K562 (cell line): ENCODE measurements around the gene NELFA. TPM values are rescaled to one million over a fixed set of nuclear protein-coding genes. Genes with fewer than 3 reads are reported as not detected.
A peak's percentile ranks its signal among the peaks of the same experiment; 100 is the strongest.
"Not testable (repeated sequence)": the region's sequence is repeated elsewhere in the genome, so short reads cannot be mapped to it uniquely, and the experiment has no call there.

Experiments
- ATAC-seq: fragments of 200-7000 bp; cut with Tn5 transposase; 3 replicates; pipeline ENCODE4 v1.9.1; 2020; ENCODE audit warnings: moderate library complexity
- BruUV-seq: library from RNA; stranded (reverse); fragments of 400-500 nt; replicated peaks from 2 replicates; lab custom pipeline; 2021; lab: Mats Ljungman, UMichigan
- CTCF ChIA-PET: fragments of 300-600 bp; formaldehyde crosslinking; extraction: SDS; loops from one replicate; lab custom pipeline; 2021; ENCODE audit warnings: low intra/inter-chr PET ratio; lab: Yijun Ruan, JAX
- POLR2A ChIA-PET: fragments of 300-600, 350-650 bp; sonication (Branson Sonifier 250); formaldehyde crosslinking; extraction: SDS; loops from one replicate; lab custom pipeline; 2021; ENCODE audit warnings: antibody characterized with exemption, inconsistent platforms; lab: Yijun Ruan, JAX
- DNase-seq, 4 experiments: peaks; one replicate each; pipeline versions ENCODE4 v3.0.0 to v3.0.0-alpha.2; 2011 to 2018; ENCODE audit warnings: low spot score in 3 of 4, mixed read lengths in 3 of 4; ENCODE audit errors: extremely low read depth in 1 of 4
- FAIRE-seq: peaks from 2 replicates; lab custom pipeline; 2011; peaks lifted over from hg19 to GRCh38; lab: Jason Lieb, UNC
- H2AFZ ChIP-seq: 2 replicates; pipeline ENCODE4 v1.6.0; 2011; ENCODE audit warnings: low read depth, low read length, control low read depth, inconsistent platforms
- H3K27ac ChIP-seq: fragments of 200-600 bp; 3 replicates; pipeline ENCODE4 v1.8.0; 2011; ENCODE audit warnings: low read depth, mild to moderate bottlenecking, control low read depth, inconsistent platforms, low read length, moderate library complexity, mixed read lengths; ENCODE audit errors: extremely low read depth
- H3K27me3 ChIP-seq, 2 experiments: fragments of 300-600 bp in 1 of 2; 2 replicates in 1 of 2; 3 replicates in 1 of 2; pipeline versions ENCODE4 v1.6.0 to v1.8.0; 2011; ENCODE audit warnings: inconsistent platforms in 2 of 2, low read length in 2 of 2, mild to moderate bottlenecking in 1 of 2, mixed read lengths in 1 of 2, moderate library complexity in 1 of 2; ENCODE audit not compliant: control insufficient read depth in 2 of 2, insufficient read depth in 2 of 2
- H3K36me3 ChIP-seq: fragments of 300-600 bp; 3 replicates; pipeline ENCODE4 v1.8.0; 2011; ENCODE audit warnings: mild to moderate bottlenecking, low read length, inconsistent platforms; ENCODE audit not compliant: control insufficient read depth, insufficient read depth
- H3K4me1 ChIP-seq, 2 experiments: fragments of 200-600 bp in 1 of 2; replicated peaks in 1 of 2; 2 replicates in 1 of 2; 3 replicates in 1 of 2; pipeline versions ENCODE4 v1.5.1 to v1.8.0; 2011; ENCODE audit warnings: inconsistent platforms in 2 of 2, low read length in 2 of 2, mild to moderate bottlenecking in 1 of 2, mixed read lengths in 1 of 2, moderate library complexity in 1 of 2; ENCODE audit not compliant: control insufficient read depth in 2 of 2, insufficient read depth in 2 of 2
- H3K4me2 ChIP-seq: 2 replicates; pipeline ENCODE4 v1.6.1; 2011; ENCODE audit warnings: low read length, control low read depth, inconsistent platforms, mixed read lengths; ENCODE audit not compliant: insufficient read depth
- H3K4me3 ChIP-seq: fragments of 200-600 bp; sonication (generic), shearing (Covaris generic); 2 replicates; pipeline ENCODE4 v1.5.1; 2016; ENCODE audit warnings: control low read depth, inconsistent platforms
- H3K79me2 ChIP-seq: fragments of 200-600 bp; 3 replicates; pipeline ENCODE4 v1.8.0; 2011; ENCODE audit warnings: low read length, inconsistent platforms; ENCODE audit not compliant: control insufficient read depth, insufficient read depth
- H3K9ac ChIP-seq, 2 experiments: 2 replicates each; pipeline versions ENCODE4 v1.6.0 to v1.6.1; 2011; ENCODE audit warnings: low read depth in 2 of 2, low read length in 2 of 2, control low read depth in 1 of 2, inconsistent platforms in 1 of 2, mild to moderate bottlenecking in 1 of 2, mixed read lengths in 1 of 2; ENCODE audit not compliant: insufficient read depth in 1 of 2
- H3K9me1 ChIP-seq: one replicate; pipeline ENCODE4 v1.6.0; 2011; ENCODE audit warnings: inconsistent platforms, mild to moderate bottlenecking, low read length, moderate library complexity; ENCODE audit not compliant: control insufficient read depth, insufficient read depth
- H3K9me3 ChIP-seq: replicated peaks from 2 replicates; pipeline ENCODE4 v1.5.1; 2011; ENCODE audit warnings: low read depth, low read length, inconsistent platforms; ENCODE audit not compliant: control insufficient read depth, insufficient read depth
- H4K20me1 ChIP-seq: replicated peaks from 2 replicates; pipeline ENCODE4 v1.6.1; 2011; ENCODE audit warnings: low read length, inconsistent platforms, mixed read lengths; ENCODE audit not compliant: control insufficient read depth, insufficient read depth
- ARID1B ChIP-seq: fragments of 450-650 bp; IDR thresholded peaks from 2 replicates; pipeline ENCODE4 v1.6.1; 2016; ENCODE audit warnings: antibody characterized with exemption, mild to moderate bottlenecking, inconsistent platforms
- CTBP1 ChIP-seq: fragments of 450-650 bp; IDR thresholded peaks from 2 replicates; pipeline ENCODE4 v1.6.1; 2016; ENCODE audit warnings: borderline replicate concordance
- KAT7 ChIP-seq: sonication (generic); formaldehyde crosslinking; IDR thresholded peaks from 2 replicates; pipeline ENCODE4 v1.8.0; 2022; ENCODE audit warnings: missing genetic modification reagents, mild to moderate bottlenecking, borderline replicate concordance
- MTA3 ChIP-seq: fragments of 450-650 bp; formaldehyde crosslinking; IDR thresholded peaks from 2 replicates; pipeline ENCODE4 v1.6.1; 2017; ENCODE audit warnings: mild to moderate bottlenecking, borderline replicate concordance
- SMARCE1 ChIP-seq: fragments of 450-650 bp; IDR thresholded peaks from 2 replicates; pipeline ENCODE4 v1.7.1; 2016; ENCODE audit warnings: mild to moderate bottlenecking
- SOX6 ChIP-seq: fragments of 450-650 bp; IDR thresholded peaks from 2 replicates; pipeline ENCODE4 v1.6.1; 2014; ENCODE audit warnings: mild to moderate bottlenecking
- TCF3 ChIP-seq: sonication (generic); formaldehyde crosslinking; IDR thresholded peaks from 2 replicates; pipeline ENCODE4 v1.4.0; 2020; ENCODE audit warnings: mild to moderate bottlenecking, missing genetic modification reagents
- ZNF263 ChIP-seq: sonication (generic); formaldehyde crosslinking; IDR thresholded peaks from 2 replicates; pipeline ENCODE4 v1.8.0; 2022; ENCODE audit warnings: mild to moderate bottlenecking, missing genetic modification reagents, borderline replicate concordance
- WGBS: fragments of 100-300 bp; shearing (Covaris generic); methylation state at CpG from one replicate; pipeline ENCODE4 v1.1.6; 2016; ENCODE audit warnings: low coverage, mixed read lengths; ENCODE audit not compliant: insufficient coverage; ENCODE audit errors: missing lambda C conversion rate; 5-methylcytosine and 5-hydroxymethylcytosine counted together
- in situ Hi-C: fragments of 300-500 bp; cut with MboI; formaldehyde crosslinking; loops from 4 replicates; pipeline ENCODE4 v1.15.0; 2018; ENCODE audit warnings: inconsistent platforms, mixed read lengths
- intact Hi-C: fragments of 100-400 bp; cut with micrococcal nuclease; formaldehyde crosslinking; loops from 2 replicates; pipeline ENCODE4 v1.14.2; 2022
- polyA plus RNA-seq, 8 experiments: library from polyadenylated mRNA; depleted of rRNA in 4 of 8; stranded (reverse) in 5 of 8; unstranded in 3 of 8; fragments of >200 nt; fragmentation: Nextera tagmentation in 2 of 8; fragmentation: Illumina TruSeq in 1 of 8; extraction: Ambion mirVana in 2 of 8; extraction: Trizol in 1 of 8; gene quantifications; 2 replicates each; pipeline versions ENCODE4 v1.2.1 to v1.2.3, GENCODE V29; 2011 to 2014; ENCODE audit warnings: inconsistent platforms in 1 of 8, missing spikeins in 1 of 8
- total RNA-seq, 7 experiments: library from RNA; depleted of rRNA in 6 of 7; stranded (reverse); fragments of >200 nt in 6 of 7; fragmentation: Illumina TruSeq in 2 of 7; extraction: Trizol in 2 of 7; gene quantifications; 2 replicates each; pipeline versions ENCODE4 v1.2.1 to v1.2.3, GENCODE V29; 2011 to 2021; ENCODE audit warnings: low replicate concordance in 1 of 7
- TF ChIP-seq, protein P1 (sequence below): fragments of 450-650 bp; IDR thresholded peaks from 2 replicates; pipeline ENCODE4 v1.6.1; 2016; ENCODE audit warnings: mild to moderate bottlenecking, moderate library complexity

Gene NELFA
- total and polyA plus RNA-seq, 9 of the 15 experiments (the other 6 are each of a cell fraction or from before 2014, with no cell fraction given), result 0.76 to 59.6 (median 14.8) TPM

DNA sequence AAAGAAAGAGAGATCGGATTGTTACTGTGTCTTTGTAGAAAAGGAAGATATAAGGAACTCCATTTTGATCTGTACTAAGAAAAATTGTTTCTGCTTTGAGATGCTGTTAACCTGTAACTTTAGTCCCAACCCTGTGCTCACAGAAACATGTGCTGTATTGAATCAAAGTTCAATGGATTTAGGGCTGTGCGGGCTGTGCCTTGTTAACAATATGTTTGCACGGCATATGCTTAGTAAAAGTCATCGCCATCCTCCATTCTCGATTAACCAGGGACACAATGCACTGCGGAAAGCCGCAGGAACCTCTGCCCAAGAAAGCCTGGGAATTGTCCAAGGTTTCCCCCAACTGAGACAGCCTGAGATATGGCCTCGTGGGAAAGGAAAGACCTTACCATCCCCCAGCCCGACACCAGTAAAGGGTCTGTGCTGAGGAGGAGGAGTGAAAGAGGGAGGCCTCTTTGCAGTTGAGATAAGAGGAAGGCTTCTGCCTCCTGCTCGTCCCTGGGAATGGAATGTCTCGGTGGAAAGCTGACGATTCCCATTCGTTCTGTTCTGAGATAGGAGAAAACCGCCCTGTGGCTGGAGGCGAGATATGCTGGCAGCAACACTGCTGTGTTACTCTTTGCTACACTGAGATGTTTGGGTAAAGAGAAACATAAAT, 12.7 kb upstream of the NELFA start:
- H3K9me1 ChIP-seq, H3K27me3 ChIP-seq, in situ Hi-C loops, H4K20me1 ChIP-seq, CTCF ChIA-PET, intact Hi-C loops, H3K9me3 ChIP-seq, POLR2A ChIA-PET, H3K79me2 ChIP-seq, ATAC-seq, H3K36me3 ChIP-seq, BruUV-seq: not testable (repeated sequence)
- DNase-seq (peak in 1 of 4 experiments; percentile 70), FAIRE-seq (peak; percentile 94)
- Histone ChIP-seq H3K4me3 (peak overlapping the region; percentile 11; the same call in 1 of the 2 replicates), H3K4me2 (peak overlapping the region; percentile 68), H3K9ac (peak overlapping the region; percentile 48 to 81; a peak in 3 of 4 replicates), H3K4me1 (peaks cover 11 to 13% of the 10 kb centered on the region in 2 experiments), H3K27ac (peak overlapping the region; percentile 74; the same call in 2 of the 3 replicates), H2AFZ (peak overlapping the region; percentile 89)
- WGBS, result 7% methylated on average over 15 of the region's 15 CpGs
- TF ChIP-seq, protein P1, sequence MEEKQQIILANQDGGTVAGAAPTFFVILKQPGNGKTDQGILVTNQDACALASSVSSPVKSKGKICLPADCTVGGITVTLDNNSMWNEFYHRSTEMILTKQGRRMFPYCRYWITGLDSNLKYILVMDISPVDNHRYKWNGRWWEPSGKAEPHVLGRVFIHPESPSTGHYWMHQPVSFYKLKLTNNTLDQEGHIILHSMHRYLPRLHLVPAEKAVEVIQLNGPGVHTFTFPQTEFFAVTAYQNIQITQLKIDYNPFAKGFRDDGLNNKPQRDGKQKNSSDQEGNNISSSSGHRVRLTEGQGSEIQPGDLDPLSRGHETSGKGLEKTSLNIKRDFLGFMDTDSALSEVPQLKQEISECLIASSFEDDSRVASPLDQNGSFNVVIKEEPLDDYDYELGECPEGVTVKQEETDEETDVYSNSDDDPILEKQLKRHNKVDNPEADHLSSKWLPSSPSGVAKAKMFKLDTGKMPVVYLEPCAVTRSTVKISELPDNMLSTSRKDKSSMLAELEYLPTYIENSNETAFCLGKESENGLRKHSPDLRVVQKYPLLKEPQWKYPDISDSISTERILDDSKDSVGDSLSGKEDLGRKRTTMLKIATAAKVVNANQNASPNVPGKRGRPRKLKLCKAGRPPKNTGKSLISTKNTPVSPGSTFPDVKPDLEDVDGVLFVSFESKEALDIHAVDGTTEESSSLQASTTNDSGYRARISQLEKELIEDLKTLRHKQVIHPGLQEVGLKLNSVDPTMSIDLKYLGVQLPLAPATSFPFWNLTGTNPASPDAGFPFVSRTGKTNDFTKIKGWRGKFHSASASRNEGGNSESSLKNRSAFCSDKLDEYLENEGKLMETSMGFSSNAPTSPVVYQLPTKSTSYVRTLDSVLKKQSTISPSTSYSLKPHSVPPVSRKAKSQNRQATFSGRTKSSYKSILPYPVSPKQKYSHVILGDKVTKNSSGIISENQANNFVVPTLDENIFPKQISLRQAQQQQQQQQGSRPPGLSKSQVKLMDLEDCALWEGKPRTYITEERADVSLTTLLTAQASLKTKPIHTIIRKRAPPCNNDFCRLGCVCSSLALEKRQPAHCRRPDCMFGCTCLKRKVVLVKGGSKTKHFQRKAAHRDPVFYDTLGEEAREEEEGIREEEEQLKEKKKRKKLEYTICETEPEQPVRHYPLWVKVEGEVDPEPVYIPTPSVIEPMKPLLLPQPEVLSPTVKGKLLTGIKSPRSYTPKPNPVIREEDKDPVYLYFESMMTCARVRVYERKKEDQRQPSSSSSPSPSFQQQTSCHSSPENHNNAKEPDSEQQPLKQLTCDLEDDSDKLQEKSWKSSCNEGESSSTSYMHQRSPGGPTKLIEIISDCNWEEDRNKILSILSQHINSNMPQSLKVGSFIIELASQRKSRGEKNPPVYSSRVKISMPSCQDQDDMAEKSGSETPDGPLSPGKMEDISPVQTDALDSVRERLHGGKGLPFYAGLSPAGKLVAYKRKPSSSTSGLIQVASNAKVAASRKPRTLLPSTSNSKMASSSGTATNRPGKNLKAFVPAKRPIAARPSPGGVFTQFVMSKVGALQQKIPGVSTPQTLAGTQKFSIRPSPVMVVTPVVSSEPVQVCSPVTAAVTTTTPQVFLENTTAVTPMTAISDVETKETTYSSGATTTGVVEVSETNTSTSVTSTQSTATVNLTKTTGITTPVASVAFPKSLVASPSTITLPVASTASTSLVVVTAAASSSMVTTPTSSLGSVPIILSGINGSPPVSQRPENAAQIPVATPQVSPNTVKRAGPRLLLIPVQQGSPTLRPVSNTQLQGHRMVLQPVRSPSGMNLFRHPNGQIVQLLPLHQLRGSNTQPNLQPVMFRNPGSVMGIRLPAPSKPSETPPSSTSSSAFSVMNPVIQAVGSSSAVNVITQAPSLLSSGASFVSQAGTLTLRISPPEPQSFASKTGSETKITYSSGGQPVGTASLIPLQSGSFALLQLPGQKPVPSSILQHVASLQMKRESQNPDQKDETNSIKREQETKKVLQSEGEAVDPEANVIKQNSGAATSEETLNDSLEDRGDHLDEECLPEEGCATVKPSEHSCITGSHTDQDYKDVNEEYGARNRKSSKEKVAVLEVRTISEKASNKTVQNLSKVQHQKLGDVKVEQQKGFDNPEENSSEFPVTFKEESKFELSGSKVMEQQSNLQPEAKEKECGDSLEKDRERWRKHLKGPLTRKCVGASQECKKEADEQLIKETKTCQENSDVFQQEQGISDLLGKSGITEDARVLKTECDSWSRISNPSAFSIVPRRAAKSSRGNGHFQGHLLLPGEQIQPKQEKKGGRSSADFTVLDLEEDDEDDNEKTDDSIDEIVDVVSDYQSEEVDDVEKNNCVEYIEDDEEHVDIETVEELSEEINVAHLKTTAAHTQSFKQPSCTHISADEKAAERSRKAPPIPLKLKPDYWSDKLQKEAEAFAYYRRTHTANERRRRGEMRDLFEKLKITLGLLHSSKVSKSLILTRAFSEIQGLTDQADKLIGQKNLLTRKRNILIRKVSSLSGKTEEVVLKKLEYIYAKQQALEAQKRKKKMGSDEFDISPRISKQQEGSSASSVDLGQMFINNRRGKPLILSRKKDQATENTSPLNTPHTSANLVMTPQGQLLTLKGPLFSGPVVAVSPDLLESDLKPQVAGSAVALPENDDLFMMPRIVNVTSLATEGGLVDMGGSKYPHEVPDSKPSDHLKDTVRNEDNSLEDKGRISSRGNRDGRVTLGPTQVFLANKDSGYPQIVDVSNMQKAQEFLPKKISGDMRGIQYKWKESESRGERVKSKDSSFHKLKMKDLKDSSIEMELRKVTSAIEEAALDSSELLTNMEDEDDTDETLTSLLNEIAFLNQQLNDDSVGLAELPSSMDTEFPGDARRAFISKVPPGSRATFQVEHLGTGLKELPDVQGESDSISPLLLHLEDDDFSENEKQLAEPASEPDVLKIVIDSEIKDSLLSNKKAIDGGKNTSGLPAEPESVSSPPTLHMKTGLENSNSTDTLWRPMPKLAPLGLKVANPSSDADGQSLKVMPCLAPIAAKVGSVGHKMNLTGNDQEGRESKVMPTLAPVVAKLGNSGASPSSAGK, result peak; percentile 8
- peak; percentile 63; the same call in 1 of the 2 replicates for TF ChIP-seq ZNF263 (CRISPR knock-in tag)
- 0 out of 2 replicates have a peak, but pooled peaks have one; percentile 48 for TF ChIP-seq KAT7 (CRISPR knock-in tag)
- TF ChIP-seq SOX6, result peak; percentile 35; the same call in 1 of the 2 replicates
- TF ChIP-seq MTA3, result peak; percentile 56; the same call in 1 of the 2 replicates
- peak; percentile 50; the same call in 1 of the 2 replicates for TF ChIP-seq CTBP1
- TF ChIP-seq SMARCE1, result peak; percentile 41; the same call in 1 of the 2 replicates
- TF ChIP-seq ARID1B, result peak; percentile 50; the same call in 1 of the 2 replicates
- peak; percentile 33; the same call in 1 of the 2 replicates for TF ChIP-seq TCF3 (CRISPR knock-in tag)
